ENCODE measurements around the gene DHX30. TPM values are rescaled to one million over a fixed set of nuclear protein-coding genes. Genes with fewer than 3 reads are reported as not detected.

DHX30 gene
- total RNA-seq, 3 donors from 2014 or later (not counting 1 experiment from before 2014, with no cell fraction given), result 72.0 to 83.4 (median 82.1) TPM

GRCh38 chr3:47874913-47875312 lies 72.0 kb downstream of the DHX30 start:
- no peaks in the 10 kb centered on the region for H3K27me3 Mint-ChIP-seq (ENCODE audit: low read depth in 2 of 2)
- ATAC-seq, result no peak
- TF ChIP-seq CTCF (IDR thresholded peaks at IDR 0.05), result no peak
- no peaks in the 10 kb centered on the region for H3K4me1 ChIP-seq (ENCODE audit: control insufficient read depth, insufficient read depth, low read length)
- no peaks in the 10 kb centered on the region for H3K9me3 ChIP-seq (ENCODE audit: control insufficient read depth, insufficient read depth, low read length)
- intact Hi-C loops (cut with micrococcal nuclease), result no loop called here
- no peak overlapping the region for H3K27ac Mint-ChIP-seq
- H3K27ac ChIP-seq (ENCODE audit: low read length), result no peak overlapping the region
- no peak overlapping the region for H3K4me3 ChIP-seq (ENCODE audit: low read length)
- H3K27me3 ChIP-seq (ENCODE audit: control insufficient read depth, insufficient read depth, low read length), result no peaks in the 10 kb centered on the region
- 100% methylated on average over 1 of the region's 1 CpG for WGBS (ENCODE audit: insufficient coverage)
- H3K4me3 Mint-ChIP-seq, result no peak overlapping the region
- no peaks in the 10 kb centered on the region for H3K9me3 Mint-ChIP-seq
- no peak for DNase-seq
- H3K36me3 ChIP-seq (ENCODE audit: control insufficient read depth, insufficient read depth, low read length), result peaks cover 42% of the 10 kb centered on the region
- no peaks in the 10 kb centered on the region for H3K36me3 Mint-ChIP-seq
- peaks cover 0 to 9% of the 10 kb centered on the region in 2 donors for H3K4me1 Mint-ChIP-seq

DNA sequence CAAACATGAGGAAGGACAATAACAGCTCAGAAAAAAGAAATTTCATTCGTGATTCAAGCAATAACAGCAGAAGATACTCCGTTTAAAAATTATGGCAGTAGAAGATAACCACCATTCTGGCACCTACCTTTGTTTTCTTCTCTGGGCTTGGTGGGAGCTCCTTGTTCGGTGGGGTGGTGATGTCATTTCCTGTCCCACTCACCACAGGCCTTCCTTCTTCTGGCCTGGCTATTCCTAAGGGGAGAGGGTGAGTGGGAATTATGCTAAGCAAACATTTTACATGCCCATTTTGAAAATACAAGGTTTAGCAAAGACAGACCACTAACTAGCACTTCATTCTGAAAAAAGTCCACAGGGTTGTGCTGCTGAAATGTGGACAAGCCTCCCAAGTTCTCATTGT lies 74.4 kb downstream of the DHX30 start:
- H3K36me3 Mint-ChIP-seq, result no peaks in the 10 kb centered on the region
- DNase-seq (no peak), ATAC-seq (no peak)
- peak overlapping the region in 1 of 2 donors; percentile 41 for H3K27ac Mint-ChIP-seq
- no peaks in the 10 kb centered on the region for H3K27me3 Mint-ChIP-seq (ENCODE audit: low read depth in 2 of 2)
- 100% methylated on average over 2 of the region's 3 CpGs for WGBS (ENCODE audit: insufficient coverage)
- peaks cover 0 to 9% of the 10 kb centered on the region in 2 donors for H3K4me1 Mint-ChIP-seq
- H3K27me3 ChIP-seq (ENCODE audit: control insufficient read depth, insufficient read depth, low read length), result no peaks in the 10 kb centered on the region
- no peaks in the 10 kb centered on the region for H3K9me3 Mint-ChIP-seq
- peaks cover 22% of the 10 kb centered on the region for H3K36me3 ChIP-seq (ENCODE audit: control insufficient read depth, insufficient read depth, low read length)
- H3K4me3 Mint-ChIP-seq, result no peak overlapping the region
- H3K4me3 ChIP-seq (ENCODE audit: low read length), result no peak overlapping the region
- no peak overlapping the region for H3K27ac ChIP-seq (ENCODE audit: low read length)
- no peaks in the 10 kb centered on the region for H3K4me1 ChIP-seq (ENCODE audit: control insufficient read depth, insufficient read depth, low read length)
- no peak for TF ChIP-seq CTCF (IDR thresholded peaks at IDR 0.05)
- H3K9me3 ChIP-seq (ENCODE audit: control insufficient read depth, insufficient read depth, low read length), result no peaks in the 10 kb centered on the region
- intact Hi-C loops (cut with micrococcal nuclease), result no loop called here

DNA sequence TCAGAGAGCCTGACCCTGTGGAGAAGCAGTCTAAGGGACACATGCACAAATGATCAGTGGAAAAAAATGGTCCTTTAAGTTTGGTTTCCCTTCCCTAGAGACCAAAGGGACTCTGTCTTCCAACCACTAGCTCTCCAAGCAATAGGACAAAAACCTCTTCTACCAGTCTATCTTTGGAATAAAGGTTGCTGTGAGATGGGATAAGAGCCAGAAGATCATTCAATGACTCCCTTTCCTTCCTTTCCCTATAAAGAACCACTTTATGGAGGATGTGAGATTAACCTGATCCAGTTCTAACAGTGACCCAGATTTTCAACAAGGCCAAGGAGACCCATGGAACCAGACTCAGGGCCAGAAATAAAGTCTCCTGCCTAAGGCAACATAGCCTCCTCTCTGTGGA lies 74.8 kb downstream of the DHX30 start:
- Mint-ChIP-seq H3K4me1 (peaks cover 0 to 9% of the 10 kb centered on the region in 2 donors), H3K27ac (peak overlapping the region in 1 of 2 donors; percentile 41), H3K27me3 (ENCODE audit: low read depth in 2 of 2) (no peaks in the 10 kb centered on the region), H3K36me3 (no peaks in the 10 kb centered on the region), H3K9me3 (no peaks in the 10 kb centered on the region), H3K4me3 (no peak overlapping the region)
- intact Hi-C loops (cut with micrococcal nuclease), result no loop called here
- TF ChIP-seq CTCF (IDR thresholded peaks at IDR 0.05), result no peak
- Histone ChIP-seq H3K4me3 (ENCODE audit: low read length) (no peak overlapping the region), H3K36me3 (ENCODE audit: control insufficient read depth, insufficient read depth, low read length) (peaks cover 18% of the 10 kb centered on the region), H3K27ac (ENCODE audit: low read length) (no peak overlapping the region), H3K4me1 (ENCODE audit: control insufficient read depth, insufficient read depth, low read length) (no peaks in the 10 kb centered on the region), H3K27me3 (ENCODE audit: control insufficient read depth, insufficient read depth, low read length) (no peaks in the 10 kb centered on the region), H3K9me3 (ENCODE audit: control insufficient read depth, insufficient read depth, low read length) (no peaks in the 10 kb centered on the region)
- ATAC-seq (no peak), DNase-seq (no peak)

DNA sequence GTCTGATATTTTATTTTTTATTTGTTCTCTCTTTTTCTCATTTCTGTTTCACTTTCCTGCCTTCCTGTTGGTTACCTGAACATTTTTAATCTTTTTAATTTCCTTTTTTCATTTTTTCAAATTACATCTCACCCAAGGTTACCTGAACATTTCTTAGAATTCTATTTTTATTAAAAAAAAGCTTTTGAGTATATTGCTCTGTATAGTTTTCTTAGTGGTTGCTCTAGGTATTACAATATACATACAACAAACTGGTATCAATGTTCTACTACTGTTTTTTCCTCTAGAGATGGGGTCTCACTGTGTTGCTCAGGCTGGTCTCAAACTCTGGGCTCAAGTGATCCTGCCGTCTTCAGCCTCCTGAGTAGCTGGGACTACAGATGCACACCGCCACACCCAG lies 79.4 kb downstream of the DHX30 start:
- Histone ChIP-seq H3K27ac (ENCODE audit: low read length) (no peak overlapping the region), H3K27me3 (ENCODE audit: control insufficient read depth, insufficient read depth, low read length) (no peaks in the 10 kb centered on the region), H3K9me3 (ENCODE audit: control insufficient read depth, insufficient read depth, low read length) (no peaks in the 10 kb centered on the region), H3K36me3 (ENCODE audit: control insufficient read depth, insufficient read depth, low read length) (no peaks in the 10 kb centered on the region), H3K4me1 (ENCODE audit: control insufficient read depth, insufficient read depth, low read length) (no peaks in the 10 kb centered on the region), H3K4me3 (ENCODE audit: low read length) (no peak overlapping the region)
- 96% methylated on average over 2 of the region's 2 CpGs for WGBS (ENCODE audit: insufficient coverage)
- ATAC-seq (no peak), DNase-seq (no peak)
- Mint-ChIP-seq H3K4me1 (peaks cover 5 to 6% of the 10 kb centered on the region in 2 donors), H3K4me3 (no peak overlapping the region), H3K9me3 (no peaks in the 10 kb centered on the region), H3K27me3 (ENCODE audit: low read depth in 2 of 2) (no peaks in the 10 kb centered on the region), H3K36me3 (no peaks in the 10 kb centered on the region), H3K27ac (no peak overlapping the region)
- intact Hi-C loops (cut with micrococcal nuclease), result no loop called here
- no peak for TF ChIP-seq CTCF (IDR thresholded peaks at IDR 0.05)
